Hematopoietic multipotent progenitor cell treated with erythropoietin and hydrocortisone succinate and interleukin-3 and kit ligand, for 15 days (in vitro differentiated cells): ENCODE data around the gene PCDHGA12.
"Not testable (repeated sequence)": the region's sequence is repeated elsewhere in the genome, so short reads cannot be mapped to it uniquely, and the experiment has no call there.

ENCODE experiments used
- DNase-seq: peaks from one replicate; pipeline ENCODE4 v3.0.0-alpha.2; 2015; ENCODE audit warnings: low spot score

Gene PCDHGA12

GRCh38 chr5:141430332-141431113 is at the start of gene PCDHGA12:
PCDHGA12 (plus strand) TSS chr5:141430507; CDS start chr5:141430760, 253 bp downstream.
- DNase-seq: no peak

GRCh38 chr5:141382469-141383294 is 47.6 kb upstream of the PCDHGA12 start, which contains the start of gene PCDHGA7:
PCDHGA7 (plus strand) TSS chr5:141382742; CDS start chr5:141382900, 158 bp downstream.
- DNase-seq: no peak

GRCh38 chr5:141383345-141383744 is 47.0 kb upstream of the PCDHGA12 start:
- DNase-seq: no peak

GRCh38 chr5:141384471-141385267 is 45.6 kb upstream of the PCDHGA12 start:
- DNase-seq: no peak

- not testable (repeated sequence) for DNase-seq
These were observed 42.6 kb upstream of the PCDHGA12 start, which contains the start of gene PCDHGB4 for GRCh38 chr5:141387557-141388311. PCDHGB4 (plus strand) TSS chr5:141387698; CDS start chr5:141387885, 187 bp downstream.

GRCh38 chr5:141388661-141389060 is 41.6 kb upstream of the PCDHGA12 start:
- no peak for DNase-seq

- no peak for DNase-seq
These were observed 40.9 kb upstream of the PCDHGA12 start for GRCh38 chr5:141389153-141390042.

GRCh38 chr5:141392429-141393198 is 37.7 kb upstream of the PCDHGA12 start, which contains the start of gene PCDHGA8:
PCDHGA8 (plus strand) TSS chr5:141392633; CDS start chr5:141392814, 181 bp downstream.
- no peak for DNase-seq

- DNase-seq: no peak
These were observed 37.0 kb upstream of the PCDHGA12 start for GRCh38 chr5:141393267-141393666.

GRCh38 chr5:141394401-141395187 is 35.7 kb upstream of the PCDHGA12 start:
- not testable (repeated sequence) for DNase-seq

- DNase-seq: not testable (repeated sequence)
These were observed 32.4 kb upstream of the PCDHGA12 start, which contains the start of gene PCDHGB5 for GRCh38 chr5:141397756-141398551. PCDHGB5 (plus strand) TSS chr5:141397947; CDS start chr5:141398128, 181 bp downstream.

GRCh38 chr5:141398608-141399007 is 31.7 kb upstream of the PCDHGA12 start:
- no peak for DNase-seq

- DNase-seq: no peak
These were observed 30.6 kb upstream of the PCDHGA12 start for GRCh38 chr5:141399555-141400258.

- DNase-seq: no peak
These were observed 27.6 kb upstream of the PCDHGA12 start, which contains the start of gene PCDHGA9 for GRCh38 chr5:141402553-141403243. PCDHGA9 (plus strand) TSS chr5:141402778; CDS start chr5:141402953, 175 bp downstream.

- DNase-seq: no peak
These were observed 26.9 kb upstream of the PCDHGA12 start for GRCh38 chr5:141403387-141403786.
